ENCODE measurements around the gene ATP2C2. TPM values are rescaled to one million over a fixed set of nuclear protein-coding genes. Genes with fewer than 3 reads are reported as not detected.

ATP2C2 gene
- total RNA-seq, 1 experiment from 2014 or later, result 0.67 TPM

- no TSS peak for BruUV-seq (replicated peaks)
- Histone ChIP-seq H3K4me3 (ENCODE audit: low read depth in 2 of 2, low read length in 2 of 2) (no peak overlapping the region), H3K9me3 (ENCODE audit: control insufficient read depth, insufficient read depth, low read depth, low read length) (no peaks in the 10 kb centered on the region), H3K27ac (ENCODE audit: low read length) (no peak overlapping the region), H3K4me1 (ENCODE audit: control insufficient read depth, insufficient read depth, low read length) (no peaks in the 10 kb centered on the region), H3K36me3 (ENCODE audit: control insufficient read depth, insufficient read depth, low read length) (no peaks in the 10 kb centered on the region), H3K27me3 (ENCODE audit: control insufficient read depth, insufficient read depth, low read length) (no peaks in the 10 kb centered on the region)
- DNase-seq (ENCODE audit: low read depth, low spot score) (no peak), ATAC-seq (no peak)
- intact Hi-C loops (cut with micrococcal nuclease; ENCODE audit: unreplicated experiment), result no loop called here
- no peak for TF ChIP-seq POLR2AphosphoS5 (IDR thresholded peaks at IDR 0.05; ENCODE audit: low read depth, low read length)
- TF ChIP-seq REST (IDR thresholded peaks at IDR 0.05; ENCODE audit: insufficient read depth in 1 of 2, low read depth in 2 of 2, low read length in 1 of 2), result no peak
- CTCF ChIA-PET, result no interaction called here
- POLR2A ChIA-PET, result no interaction called here
- in situ Hi-C loops (cut with HindIII; ENCODE audit: low pct_unique_long_range_greater_than_20kb, low sequenced_read_pairs), result no loop called here
These were observed 66.5 kb downstream of the ATP2C2 start for GRCh38 chr16:84434800-84435199.

- POLR2A ChIA-PET, result no interaction called here
- no TSS peak for BruUV-seq (replicated peaks)
- no peak for ATAC-seq
These were observed 67.9 kb downstream of the ATP2C2 start for GRCh38 chr16:84436196-84436595.

More at GRCh38 chr16:84436196-84436595, 67.9 kb downstream of the ATP2C2 start:
- TF ChIP-seq POLR2AphosphoS5 (IDR thresholded peaks at IDR 0.05; ENCODE audit: low read depth, low read length) (no peak), SIN3A (IDR thresholded peaks at IDR 0.05; ENCODE audit: borderline replicate concordance, insufficient read depth, low read depth, low read length) (no peak), CTCF (IDR thresholded peaks at IDR 0.05) (no peak), REST (IDR thresholded peaks at IDR 0.05; ENCODE audit: insufficient read depth in 1 of 2, low read depth in 2 of 2, low read length in 1 of 2) (no peak), TCF7L2 (IDR thresholded peaks at IDR 0.05; ENCODE audit: low read depth, low read length) (no peak)
- Histone ChIP-seq H3K27me3 (ENCODE audit: control insufficient read depth, insufficient read depth, low read length) (no peaks in the 10 kb centered on the region), H3K9me3 (ENCODE audit: control insufficient read depth, insufficient read depth, low read depth, low read length) (no peaks in the 10 kb centered on the region), H3K36me3 (ENCODE audit: control insufficient read depth, insufficient read depth, low read length) (no peaks in the 10 kb centered on the region), H3K4me3 (ENCODE audit: low read depth in 2 of 2, low read length in 2 of 2) (no peak overlapping the region), H3K4me1 (ENCODE audit: control insufficient read depth, insufficient read depth, low read length) (no peaks in the 10 kb centered on the region), H3K27ac (ENCODE audit: low read length) (no peak overlapping the region)
- intact Hi-C loops (cut with micrococcal nuclease; ENCODE audit: unreplicated experiment) (no loop called here), in situ Hi-C loops (cut with HindIII; ENCODE audit: low pct_unique_long_range_greater_than_20kb, low sequenced_read_pairs) (no loop called here)
- DNase-seq (ENCODE audit: low read depth, low spot score), result no peak
- CTCF ChIA-PET, result no interaction called here

Data from Panc1 (cell line).